ENCODE data around the gene TXK. TPM values are rescaled to one million over a fixed set of nuclear protein-coding genes. Genes with fewer than 3 reads are reported as not detected.

Gene TXK
- total and polyA plus RNA-seq, 7 donors = 0.55 to 7.5 (median 0.99) TPM; not detected in 2

- intact Hi-C loops (cut with DNase I) = no loop called here
- DNase-seq = no peak
- WGBS, 2 donors = 64 to 80% methylated on average over 12 of the region's 12 CpGs
These were observed 102.1 kb downstream of the TXK start for GRCh38 chr4:48031802-48032525.

GRCh38 chr4:48030470-48030869, 103.6 kb downstream of the TXK start:
- no peak for DNase-seq
- Histone ChIP-seq H3K27ac (no peak overlapping the region), H3K36me3 (no peaks in the 10 kb centered on the region), H3K9me3 (no peaks in the 10 kb centered on the region), H3K4me3 (no peak overlapping the region), H3K27me3 (no peaks in the 10 kb centered on the region), H3K4me1 (peaks cover 0 to 6% (median 4%) of the 10 kb centered on the region in 4 donors)
- 66 to 81% methylated on average over 3 of the region's 3 CpGs for WGBS, 2 donors
- intact Hi-C loops (cut with DNase I) = no loop called here
- no peak for TF ChIP-seq EP300 (IDR thresholded peaks at IDR 0.05)
- TF ChIP-seq CTCF (IDR thresholded peaks at IDR 0.05) = no peak
- TF ChIP-seq POLR2A (IDR thresholded peaks at IDR 0.05) = no peak
- TF ChIP-seq POLR2AphosphoS5 (IDR thresholded peaks at IDR 0.05) = no peak

More at GRCh38 chr4:48031802-48032525, 102.1 kb downstream of the TXK start:
- Histone ChIP-seq H3K27ac (no peak overlapping the region), H3K9me3 (no peaks in the 10 kb centered on the region), H3K27me3 (no peaks in the 10 kb centered on the region), H3K36me3 (no peaks in the 10 kb centered on the region), H3K4me3 (no peak overlapping the region), H3K4me1 (peaks cover 0 to 6% (median 4%) of the 10 kb centered on the region in 4 donors)
- no peak for TF ChIP-seq CTCF (IDR thresholded peaks at IDR 0.05)
- TF ChIP-seq POLR2A (IDR thresholded peaks at IDR 0.05) = no peak
- TF ChIP-seq POLR2AphosphoS5 (IDR thresholded peaks at IDR 0.05) = no peak
- TF ChIP-seq EP300 (IDR thresholded peaks at IDR 0.05) = no peak

- Histone ChIP-seq H3K36me3 (no peaks in the 10 kb centered on the region), H3K4me3 (no peak overlapping the region), H3K4me1 (peaks cover 0 to 6% (median 4%) of the 10 kb centered on the region in 4 donors), H3K9me3 (no peaks in the 10 kb centered on the region), H3K27ac (no peak overlapping the region), H3K27me3 (no peaks in the 10 kb centered on the region)
- no peak for TF ChIP-seq CTCF (IDR thresholded peaks at IDR 0.05)
- no peak for TF ChIP-seq EP300 (IDR thresholded peaks at IDR 0.05)
- TF ChIP-seq POLR2AphosphoS5 (IDR thresholded peaks at IDR 0.05) = no peak
- TF ChIP-seq POLR2A (IDR thresholded peaks at IDR 0.05) = no peak
- intact Hi-C loops (cut with DNase I) = no loop called here
- WGBS, 2 donors = 65 to 77% methylated on average over 2 of the region's 2 CpGs
- no peak for DNase-seq
These were observed 105.4 kb downstream of the TXK start for GRCh38 chr4:48028696-48029095.

GRCh38 chr4:48027653-48028052, 106.4 kb downstream of the TXK start:
- intact Hi-C loops (cut with DNase I) = no loop called here
- no peak for TF ChIP-seq EP300 (IDR thresholded peaks at IDR 0.05)
- no peak for TF ChIP-seq POLR2A (IDR thresholded peaks at IDR 0.05)
- TF ChIP-seq POLR2AphosphoS5 (IDR thresholded peaks at IDR 0.05) = no peak
- TF ChIP-seq CTCF (IDR thresholded peaks at IDR 0.05) = no peak
- H3K36me3 ChIP-seq = no peaks in the 10 kb centered on the region

More at GRCh38 chr4:48027653-48028052, 106.4 kb downstream of the TXK start:
- no peak for DNase-seq
- Histone ChIP-seq H3K9me3 (no peaks in the 10 kb centered on the region), H3K27me3 (no peaks in the 10 kb centered on the region), H3K4me3 (no peak overlapping the region), H3K27ac (no peak overlapping the region), H3K4me1 (peaks cover 0 to 6% (median 4%) of the 10 kb centered on the region in 4 donors)
